K562 (cell line): Measurements from ENCODE around the gene USP6.

Experiments
- CXXC5 ChIP-seq: fragments of 250-450 bp; sonication (Bioruptor Pico); IDR thresholded peaks from 2 replicates; pipeline ENCODE4 v1.8.0; 2022; ENCODE audit warnings: inconsistent platforms, mild to moderate bottlenecking, moderate library complexity
- FOXK2 ChIP-seq, 2 experiments: fragments of 450-650 bp; IDR thresholded peaks in 1 of 2; conservative IDR thresholded peaks in 1 of 2; 2 replicates each; pipeline ENCODE4 v1.6.1; 2016; ENCODE audit warnings: low read depth in 2 of 2, mild to moderate bottlenecking in 1 of 2
- HNRNPK ChIP-seq: fragments of 200-400 bp; formaldehyde crosslinking; IDR thresholded peaks from one replicate; pipeline ENCODE4 v1.6.1; 2018; ENCODE audit warnings: mild to moderate bottlenecking, low read depth, low read length; ENCODE audit not compliant: poor library complexity, severe bottlenecking
- NEUROD1 ChIP-seq: fragments of 150-350 bp; IDR thresholded peaks from 2 replicates; pipeline ENCODE4 v1.6.1; 2014; ENCODE audit warnings: borderline replicate concordance, low read length, low read depth; ENCODE audit not compliant: partially characterized antibody
- POLR2A ChIP-seq: fragments of 450-650 bp; conservative IDR thresholded peaks from 2 replicates; pipeline ENCODE4 v1.6.1; 2016
- RAD51 ChIP-seq: fragments of 450-650 bp; IDR thresholded peaks from 2 replicates; pipeline ENCODE4 v1.7.1; 2016; ENCODE audit warnings: low read depth, mild to moderate bottlenecking, borderline replicate concordance
- SREBF2 ChIP-seq: sonication (generic); formaldehyde crosslinking; IDR thresholded peaks from 2 replicates; pipeline ENCODE4 v1.4.0; 2020; ENCODE audit warnings: mild to moderate bottlenecking, missing genetic modification reagents
- ZFP30 ChIP-seq: fragments of 250-450 bp; sonication (Bioruptor Pico); IDR thresholded peaks from 2 replicates; pipeline ENCODE4 v1.8.0; 2022; ENCODE audit warnings: moderate library complexity, mild to moderate bottlenecking, inconsistent platforms, borderline replicate concordance
- ZHX1 ChIP-seq: fragments of 150-350 bp; conservative IDR thresholded peaks from 2 replicates; pipeline ENCODE4 v1.6.1; 2014; ENCODE audit warnings: low read length
- TF ChIP-seq, protein P1 (sequence below), 3 experiments: IDR thresholded peaks in 2 of 3; conservative IDR thresholded peaks in 1 of 3; 2 replicates each; pipeline ENCODE4 v1.5.1; 2011 to 2012; ENCODE audit warnings: low read length in 3 of 3, mild to moderate bottlenecking in 3 of 3, control low read depth in 2 of 3, improper control_type of control experiment in 1 of 3, inconsistent platforms in 1 of 3, low read depth in 1 of 3, mixed read lengths in 1 of 3, moderate library complexity in 1 of 3; ENCODE audit not compliant: insufficient read depth in 2 of 3
- TF ChIP-seq, protein P2 (sequence below), 2 experiments: fragments of 450-650 bp in 1 of 2; sonication (generic) in 1 of 2; formaldehyde crosslinking in 1 of 2; IDR thresholded peaks in 1 of 2; conservative IDR thresholded peaks in 1 of 2; 2 replicates each; pipeline versions ENCODE4 v1.6.1 to v1.8.1; 2016 to 2023; ENCODE audit warnings: mild to moderate bottlenecking in 2 of 2, moderate library complexity in 2 of 2, inconsistent platforms in 1 of 2, missing genetic modification reagents in 1 of 2
- TF ChIP-seq, protein P3 (sequence below), 2 experiments: fragments of 450-650 bp in 1 of 2; IDR thresholded peaks; 2 replicates each; pipeline ENCODE4 v1.6.1; 2011 to 2017; ENCODE audit warnings: low read depth in 2 of 2, antibody characterized with exemption in 1 of 2, borderline replicate concordance in 1 of 2, low read length in 1 of 2, mild to moderate bottlenecking in 1 of 2, mixed read lengths in 1 of 2; ENCODE audit not compliant: control insufficient read depth in 1 of 2
- TF ChIP-seq, protein P4 (sequence below): sonication (generic); formaldehyde crosslinking; IDR thresholded peaks from 2 replicates; pipeline ENCODE4 v1.9.0; 2022; ENCODE audit warnings: mild to moderate bottlenecking, missing genetic modification reagents

- TF ChIP-seq ZHX1 (no peak), CXXC5 (CRISPR knock-in tag) (no peak), NEUROD1 (no peak), SREBF2 (CRISPR knock-in tag) (no peak), ZFP30 (CRISPR knock-in tag) (no peak), FOXK2 (conservative IDR thresholded peaks at IDR 0.05 in 1 of 2, IDR thresholded peaks at IDR 0.05 in 1 of 2; ENCODE audit: low read depth in 2 of 2) (no peak), POLR2A (no peak), HNRNPK (no peak), RAD51 (no peak)
- TF ChIP-seq, protein P1, sequence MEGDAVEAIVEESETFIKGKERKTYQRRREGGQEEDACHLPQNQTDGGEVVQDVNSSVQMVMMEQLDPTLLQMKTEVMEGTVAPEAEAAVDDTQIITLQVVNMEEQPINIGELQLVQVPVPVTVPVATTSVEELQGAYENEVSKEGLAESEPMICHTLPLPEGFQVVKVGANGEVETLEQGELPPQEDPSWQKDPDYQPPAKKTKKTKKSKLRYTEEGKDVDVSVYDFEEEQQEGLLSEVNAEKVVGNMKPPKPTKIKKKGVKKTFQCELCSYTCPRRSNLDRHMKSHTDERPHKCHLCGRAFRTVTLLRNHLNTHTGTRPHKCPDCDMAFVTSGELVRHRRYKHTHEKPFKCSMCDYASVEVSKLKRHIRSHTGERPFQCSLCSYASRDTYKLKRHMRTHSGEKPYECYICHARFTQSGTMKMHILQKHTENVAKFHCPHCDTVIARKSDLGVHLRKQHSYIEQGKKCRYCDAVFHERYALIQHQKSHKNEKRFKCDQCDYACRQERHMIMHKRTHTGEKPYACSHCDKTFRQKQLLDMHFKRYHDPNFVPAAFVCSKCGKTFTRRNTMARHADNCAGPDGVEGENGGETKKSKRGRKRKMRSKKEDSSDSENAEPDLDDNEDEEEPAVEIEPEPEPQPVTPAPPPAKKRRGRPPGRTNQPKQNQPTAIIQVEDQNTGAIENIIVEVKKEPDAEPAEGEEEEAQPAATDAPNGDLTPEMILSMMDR (IDR thresholded peaks at IDR 0.05 in 2 of 3, conservative IDR thresholded peaks at IDR 0.05 in 1 of 3; ENCODE audit: insufficient read depth in 2 of 3, low read depth in 1 of 3, low read length in 3 of 3): no peak
- TF ChIP-seq, protein P2, sequence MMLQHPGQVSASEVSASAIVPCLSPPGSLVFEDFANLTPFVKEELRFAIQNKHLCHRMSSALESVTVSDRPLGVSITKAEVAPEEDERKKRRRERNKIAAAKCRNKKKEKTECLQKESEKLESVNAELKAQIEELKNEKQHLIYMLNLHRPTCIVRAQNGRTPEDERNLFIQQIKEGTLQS (IDR thresholded peaks at IDR 0.05): no peak
- TF ChIP-seq, protein P2 (CRISPR knock-in tag; conservative IDR thresholded peaks at IDR 0.05): no peak
- TF ChIP-seq, protein P3, sequence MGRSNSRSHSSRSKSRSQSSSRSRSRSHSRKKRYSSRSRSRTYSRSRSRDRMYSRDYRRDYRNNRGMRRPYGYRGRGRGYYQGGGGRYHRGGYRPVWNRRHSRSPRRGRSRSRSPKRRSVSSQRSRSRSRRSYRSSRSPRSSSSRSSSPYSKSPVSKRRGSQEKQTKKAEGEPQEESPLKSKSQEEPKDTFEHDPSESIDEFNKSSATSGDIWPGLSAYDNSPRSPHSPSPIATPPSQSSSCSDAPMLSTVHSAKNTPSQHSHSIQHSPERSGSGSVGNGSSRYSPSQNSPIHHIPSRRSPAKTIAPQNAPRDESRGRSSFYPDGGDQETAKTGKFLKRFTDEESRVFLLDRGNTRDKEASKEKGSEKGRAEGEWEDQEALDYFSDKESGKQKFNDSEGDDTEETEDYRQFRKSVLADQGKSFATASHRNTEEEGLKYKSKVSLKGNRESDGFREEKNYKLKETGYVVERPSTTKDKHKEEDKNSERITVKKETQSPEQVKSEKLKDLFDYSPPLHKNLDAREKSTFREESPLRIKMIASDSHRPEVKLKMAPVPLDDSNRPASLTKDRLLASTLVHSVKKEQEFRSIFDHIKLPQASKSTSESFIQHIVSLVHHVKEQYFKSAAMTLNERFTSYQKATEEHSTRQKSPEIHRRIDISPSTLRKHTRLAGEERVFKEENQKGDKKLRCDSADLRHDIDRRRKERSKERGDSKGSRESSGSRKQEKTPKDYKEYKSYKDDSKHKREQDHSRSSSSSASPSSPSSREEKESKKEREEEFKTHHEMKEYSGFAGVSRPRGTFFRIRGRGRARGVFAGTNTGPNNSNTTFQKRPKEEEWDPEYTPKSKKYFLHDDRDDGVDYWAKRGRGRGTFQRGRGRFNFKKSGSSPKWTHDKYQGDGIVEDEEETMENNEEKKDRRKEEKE (IDR thresholded peaks at IDR 0.05; ENCODE audit: borderline replicate concordance in 1 of 2, control insufficient read depth in 1 of 2, low read depth in 2 of 2, low read length in 1 of 2): no peak
- TF ChIP-seq, protein P4, sequence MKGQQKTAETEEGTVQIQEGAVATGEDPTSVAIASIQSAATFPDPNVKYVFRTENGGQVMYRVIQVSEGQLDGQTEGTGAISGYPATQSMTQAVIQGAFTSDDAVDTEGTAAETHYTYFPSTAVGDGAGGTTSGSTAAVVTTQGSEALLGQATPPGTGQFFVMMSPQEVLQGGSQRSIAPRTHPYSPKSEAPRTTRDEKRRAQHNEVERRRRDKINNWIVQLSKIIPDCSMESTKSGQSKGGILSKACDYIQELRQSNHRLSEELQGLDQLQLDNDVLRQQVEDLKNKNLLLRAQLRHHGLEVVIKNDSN (CRISPR knock-in tag): no peak
Observed at GRCh38 chr17:5080591-5080990, 35.2 kb upstream of the USP6 start.
